HepG2 (cell line): Measurements from ENCODE around the gene IFNG. TPM values are rescaled to one million over a fixed set of nuclear protein-coding genes. Genes with fewer than 3 reads are reported as not detected.

Experiments
- ATAC-seq: fragments of 200-7000 bp; cut with Tn5 transposase; 3 replicates; pipeline ENCODE4 v1.9.1; 2020; ENCODE audit warnings: mild to moderate bottlenecking, moderate library complexity
- BruUV-seq: library from RNA; stranded (reverse); fragments of 400-500 nt; replicated peaks from 2 replicates; lab custom pipeline; 2021; lab: Mats Ljungman, UMichigan
- CTCF ChIA-PET: fragments of 300-600 bp; formaldehyde crosslinking; extraction: SDS; loops from one replicate; lab custom pipeline; 2021; ENCODE audit warnings: low total read pairs, inconsistent platforms, low intra/inter-chr PET ratio; lab: Yijun Ruan, JAX
- POLR2A ChIA-PET: fragments of 350-600 bp; sonication (Branson Sonifier 250); formaldehyde crosslinking; loops from one replicate; lab custom pipeline; 2020; ENCODE audit warnings: antibody characterized with exemption, inconsistent platforms; lab: Yijun Ruan, JAX
- DNase-seq: peaks from one replicate; pipeline ENCODE4 v3.0.0-alpha.2; 2015; ENCODE audit warnings: low spot score
- FAIRE-seq: peaks from 3 replicates; lab custom pipeline; 2011; peaks lifted over from hg19 to GRCh38; lab: Jason Lieb, UNC
- H2AFZ ChIP-seq: one replicate; pipeline ENCODE4 v1.6.1; 2011; ENCODE audit warnings: low read length, inconsistent platforms
- H3K27ac ChIP-seq: fragments of 300-600 bp; 3 replicates; pipeline ENCODE4 v1.8.0; 2011; ENCODE audit warnings: mixed run types, mild to moderate bottlenecking, mixed read lengths, low read length, inconsistent platforms; ENCODE audit not compliant: insufficient read depth; ENCODE audit errors: extremely low read length
- H3K27me3 ChIP-seq, 2 experiments: fragments of 200-600 bp in 1 of 2; 2 replicates in 1 of 2; 3 replicates in 1 of 2; pipeline versions ENCODE4 v1.6.0 to v1.8.0; 2011; ENCODE audit warnings: low read length in 2 of 2, mild to moderate bottlenecking in 2 of 2, moderate library complexity in 2 of 2, inconsistent platforms in 1 of 2; ENCODE audit not compliant: insufficient read depth in 2 of 2, control insufficient read depth in 1 of 2
- H3K36me3 ChIP-seq, 2 experiments: fragments of 200-600 bp in 1 of 2; replicated peaks in 1 of 2; 2 replicates in 1 of 2; 3 replicates in 1 of 2; pipeline versions ENCODE4 v1.5.1 to v1.8.0; 2011; ENCODE audit warnings: low read length in 2 of 2, inconsistent platforms in 1 of 2; ENCODE audit not compliant: insufficient read depth in 2 of 2, control insufficient read depth in 1 of 2
- H3K4me1 ChIP-seq: 2 replicates; pipeline ENCODE4 v1.5.1; 2012; ENCODE audit warnings: low read length, inconsistent platforms; ENCODE audit not compliant: insufficient read depth
- H3K4me2 ChIP-seq: 2 replicates; pipeline ENCODE4 v1.6.0; 2011; ENCODE audit warnings: low read depth, low read length, inconsistent platforms
- H3K4me3 ChIP-seq, 3 experiments: fragments of 200-600 bp in 1 of 3; sonication (generic), shearing (Covaris generic) in 1 of 3; replicated peaks in 1 of 3; 2 replicates each; pipeline ENCODE4 v1.5.1; 2011 to 2016; ENCODE audit warnings: low read length in 3 of 3, inconsistent platforms in 2 of 3, low read depth in 2 of 3, mild to moderate bottlenecking in 2 of 3, control low read depth in 1 of 3, mixed read lengths in 1 of 3; ENCODE audit not compliant: insufficient read depth in 1 of 3
- H3K79me2 ChIP-seq: one replicate; pipeline ENCODE4 v1.6.1; 2011; ENCODE audit warnings: low read length, inconsistent platforms; ENCODE audit not compliant: insufficient read depth
- H3K9ac ChIP-seq: 2 replicates; pipeline ENCODE4 v1.6.0; 2011; ENCODE audit warnings: mild to moderate bottlenecking, low read depth, low read length, inconsistent platforms; ENCODE audit not compliant: insufficient read depth
- H3K9me3 ChIP-seq: 2 replicates; pipeline ENCODE4 v1.5.1; 2012; ENCODE audit warnings: mild to moderate bottlenecking, low read length
- H4K20me1 ChIP-seq: 2 replicates; pipeline ENCODE4 v1.6.0; 2011; ENCODE audit warnings: inconsistent platforms, mild to moderate bottlenecking, low read length, moderate library complexity; ENCODE audit not compliant: insufficient read depth
- ETV5 ChIP-seq: IDR thresholded peaks from 2 replicates; pipeline ENCODE4 v1.6.1; 2018; ENCODE audit warnings: missing biosample characterization, missing genetic modification reagents, inconsistent platforms, borderline replicate concordance
- FLYWCH1 ChIP-seq: sonication (generic); formaldehyde crosslinking; IDR thresholded peaks from 2 replicates; pipeline ENCODE4 v1.8.1; 2023; ENCODE audit warnings: mild to moderate bottlenecking, missing genetic modification reagents
- HOXA7 ChIP-seq: sonication (generic); formaldehyde crosslinking; IDR thresholded peaks from 2 replicates; pipeline ENCODE4 v1.8.1; 2022; ENCODE audit warnings: mild to moderate bottlenecking, missing genetic modification reagents, moderate library complexity
- IRX3 ChIP-seq: sonication (generic); formaldehyde crosslinking; IDR thresholded peaks from 2 replicates; pipeline ENCODE4 v1.8.1; 2023; ENCODE audit warnings: mild to moderate bottlenecking, low read depth, missing genetic modification reagents, borderline replicate concordance
- JUN ChIP-seq: sonication (generic); formaldehyde crosslinking; IDR thresholded peaks from 2 replicates; pipeline ENCODE4 v1.4.0; 2020; ENCODE audit warnings: mild to moderate bottlenecking, missing genetic modification reagents
- NFYB ChIP-seq: sonication (generic); formaldehyde crosslinking; IDR thresholded peaks from 2 replicates; pipeline ENCODE4 v1.4.0; 2020; ENCODE audit warnings: missing genetic modification reagents
- RAD21 ChIP-seq: fragments of 450-650 bp; formaldehyde crosslinking; IDR thresholded peaks from 2 replicates; pipeline ENCODE4 v1.5.0; 2020; ENCODE audit warnings: mild to moderate bottlenecking
- RNF2 ChIP-seq: fragments of 450-650 bp; conservative IDR thresholded peaks from 2 replicates; pipeline ENCODE4 v1.6.1; 2016; ENCODE audit warnings: low read depth
- ZNF292 ChIP-seq: sonication (generic); formaldehyde crosslinking; IDR thresholded peaks from 2 replicates; pipeline ENCODE4 v1.8.1; 2022; ENCODE audit warnings: mild to moderate bottlenecking, low read depth, missing genetic modification reagents, borderline replicate concordance
- ZNF720 ChIP-seq: sonication (generic); formaldehyde crosslinking; IDR thresholded peaks from 2 replicates; pipeline ENCODE4 v1.4.0; 2020; ENCODE audit warnings: missing genetic modification reagents
- ZNF883 ChIP-seq: sonication (generic); formaldehyde crosslinking; IDR thresholded peaks from 2 replicates; pipeline ENCODE4 v1.5.1; 2020; ENCODE audit warnings: mild to moderate bottlenecking, missing genetic modification reagents; ENCODE audit errors: not compliant biosample characterization
- WGBS: methylation state at CpG from one replicate; pipeline ENCODE4 v1.1.6; 2017; ENCODE audit warnings: low lambda C conversion rate; 5-methylcytosine and 5-hydroxymethylcytosine counted together
- in situ Hi-C: cut with HindIII; loops from 2 replicates; pipeline ENCODE4 v1.10.0; 2017; ENCODE audit warnings: low pct_unique_long_range_greater_than_20kb; ENCODE audit not compliant: extremely low pct_ligation_motif_present
- intact Hi-C: fragments of 100-400 bp; cut with micrococcal nuclease; formaldehyde crosslinking; loops from one replicate; pipeline ENCODE4 v1.10.0; 2022; ENCODE audit not compliant: unreplicated experiment
- polyA plus RNA-seq, 8 experiments: library from polyadenylated mRNA; depleted of rRNA in 3 of 8; stranded (reverse) in 7 of 8; unstranded in 1 of 8; fragments of >200 nt; fragmentation: Illumina TruSeq in 4 of 8; extraction: Trizol in 4 of 8; gene quantifications; 2 replicates each; pipeline versions ENCODE4 v1.2.1 to v1.2.3, GENCODE V29; 2011 to 2016; ENCODE audit warnings: low read depth in 4 of 8, missing spikeins in 1 of 8, mixed read lengths in 1 of 8; ENCODE audit not compliant: insufficient read depth in 1 of 8
- total RNA-seq, 5 experiments: library from RNA; depleted of rRNA; stranded (reverse); fragments of >200 nt; fragmentation: Illumina TruSeq; extraction: Trizol; gene quantifications; 2 replicates each; pipeline ENCODE4 v1.2.3, GENCODE V29; 2016; ENCODE audit warnings: low read depth in 1 of 5
- TF ChIP-seq, protein P1 (sequence below): sonication (generic); formaldehyde crosslinking; IDR thresholded peaks from 2 replicates; pipeline ENCODE4 v1.4.0; 2020; ENCODE audit warnings: missing genetic modification reagents, borderline replicate concordance

Gene IFNG
- total and polyA plus RNA-seq, 2 of the 13 experiments (the other 11 are each of a cell fraction or from before 2014, with no cell fraction given): not detected

DNA sequence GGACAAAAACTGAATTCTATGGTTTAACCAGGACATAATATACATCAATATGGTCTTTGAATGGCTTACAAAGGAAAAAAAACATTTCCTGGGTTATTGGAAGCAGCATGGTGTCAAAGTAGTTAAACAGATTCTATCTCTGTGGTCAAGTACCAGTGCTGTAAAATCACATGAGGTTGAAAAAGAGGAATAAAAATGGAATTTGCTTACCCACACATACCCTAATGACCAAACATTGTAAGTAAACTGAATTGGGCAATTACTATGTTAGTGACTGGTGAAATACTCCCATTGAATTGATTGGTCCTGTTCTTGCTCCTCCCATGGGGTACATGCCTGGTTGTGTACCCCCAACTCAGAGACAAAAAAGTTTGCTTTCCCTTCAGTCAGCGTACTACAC, 19.6 kb downstream of the IFNG start (continued):
- TF ChIP-seq HOXA7 (CRISPR knock-in tag): no peak
- no peak for TF ChIP-seq NFYB (CRISPR knock-in tag)
- no peak for TF ChIP-seq ZNF292 (CRISPR knock-in tag)
- no peak for TF ChIP-seq RAD21 (CRISPR knock-in tag)

GRCh38 chr12:68139001-68139400, 20.5 kb downstream of the IFNG start:
- whole genome bisulfite sequencing: 0% methylated on average over 1 of the region's 1 CpG
- Histone ChIP-seq H3K4me3 (no peak overlapping the region), H3K4me1 (no peaks in the 10 kb centered on the region), H3K27ac (no peak overlapping the region), H3K27me3 (no peaks in the 10 kb centered on the region; a peak in 1 of 5 replicates), H3K9ac (no peak overlapping the region), H3K79me2 (no peaks in the 10 kb centered on the region), H3K9me3 (no peaks in the 10 kb centered on the region), H3K36me3 (no peaks in the 10 kb centered on the region), H3K4me2 (no peak overlapping the region), H2AFZ (no peak overlapping the region), H4K20me1 (no peaks in the 10 kb centered on the region)
- ATAC-seq (no peak), FAIRE-seq (no peak), DNase-seq (no peak)
- ChIA-PET CTCF (no interaction called here), POLR2A (no interaction called here)
- TF ChIP-seq ETV5 (CRISPR knock-in tag): no peak
- BruUV-seq: no TSS peak
- intact Hi-C loops (no loop called here), in situ Hi-C loops (no loop called here)

GRCh38 chr12:68138480-68138879, 21.1 kb downstream of the IFNG start:
- POLR2A ChIA-PET: no interaction called here
- intact Hi-C loops: no loop called here
- Histone ChIP-seq H3K4me2 (no peak overlapping the region), H3K9ac (no peak overlapping the region), H3K27ac (no peak overlapping the region), H3K4me3 (no peak overlapping the region), H3K36me3 (no peaks in the 10 kb centered on the region), H3K27me3 (no peaks in the 10 kb centered on the region; a peak in 1 of 5 replicates), H2AFZ (no peak overlapping the region), H4K20me1 (no peaks in the 10 kb centered on the region), H3K79me2 (no peaks in the 10 kb centered on the region), H3K9me3 (no peaks in the 10 kb centered on the region), H3K4me1 (no peaks in the 10 kb centered on the region)
- DNase-seq (no peak), FAIRE-seq (no peak), ATAC-seq (no peak)
- CTCF ChIA-PET: no interaction called here
- in situ Hi-C loops: no loop called here
- 2% methylated on average over 2 of the region's 2 CpGs for WGBS
- BruUV-seq: no TSS peak
- TF ChIP-seq ZNF883 (no peak), RNF2 (no peak), JUN (no peak), IRX3 (CRISPR knock-in tag) (no peak), FLYWCH1 (CRISPR knock-in tag) (no peak), ZNF720 (no peak)
- TF ChIP-seq, protein P1, sequence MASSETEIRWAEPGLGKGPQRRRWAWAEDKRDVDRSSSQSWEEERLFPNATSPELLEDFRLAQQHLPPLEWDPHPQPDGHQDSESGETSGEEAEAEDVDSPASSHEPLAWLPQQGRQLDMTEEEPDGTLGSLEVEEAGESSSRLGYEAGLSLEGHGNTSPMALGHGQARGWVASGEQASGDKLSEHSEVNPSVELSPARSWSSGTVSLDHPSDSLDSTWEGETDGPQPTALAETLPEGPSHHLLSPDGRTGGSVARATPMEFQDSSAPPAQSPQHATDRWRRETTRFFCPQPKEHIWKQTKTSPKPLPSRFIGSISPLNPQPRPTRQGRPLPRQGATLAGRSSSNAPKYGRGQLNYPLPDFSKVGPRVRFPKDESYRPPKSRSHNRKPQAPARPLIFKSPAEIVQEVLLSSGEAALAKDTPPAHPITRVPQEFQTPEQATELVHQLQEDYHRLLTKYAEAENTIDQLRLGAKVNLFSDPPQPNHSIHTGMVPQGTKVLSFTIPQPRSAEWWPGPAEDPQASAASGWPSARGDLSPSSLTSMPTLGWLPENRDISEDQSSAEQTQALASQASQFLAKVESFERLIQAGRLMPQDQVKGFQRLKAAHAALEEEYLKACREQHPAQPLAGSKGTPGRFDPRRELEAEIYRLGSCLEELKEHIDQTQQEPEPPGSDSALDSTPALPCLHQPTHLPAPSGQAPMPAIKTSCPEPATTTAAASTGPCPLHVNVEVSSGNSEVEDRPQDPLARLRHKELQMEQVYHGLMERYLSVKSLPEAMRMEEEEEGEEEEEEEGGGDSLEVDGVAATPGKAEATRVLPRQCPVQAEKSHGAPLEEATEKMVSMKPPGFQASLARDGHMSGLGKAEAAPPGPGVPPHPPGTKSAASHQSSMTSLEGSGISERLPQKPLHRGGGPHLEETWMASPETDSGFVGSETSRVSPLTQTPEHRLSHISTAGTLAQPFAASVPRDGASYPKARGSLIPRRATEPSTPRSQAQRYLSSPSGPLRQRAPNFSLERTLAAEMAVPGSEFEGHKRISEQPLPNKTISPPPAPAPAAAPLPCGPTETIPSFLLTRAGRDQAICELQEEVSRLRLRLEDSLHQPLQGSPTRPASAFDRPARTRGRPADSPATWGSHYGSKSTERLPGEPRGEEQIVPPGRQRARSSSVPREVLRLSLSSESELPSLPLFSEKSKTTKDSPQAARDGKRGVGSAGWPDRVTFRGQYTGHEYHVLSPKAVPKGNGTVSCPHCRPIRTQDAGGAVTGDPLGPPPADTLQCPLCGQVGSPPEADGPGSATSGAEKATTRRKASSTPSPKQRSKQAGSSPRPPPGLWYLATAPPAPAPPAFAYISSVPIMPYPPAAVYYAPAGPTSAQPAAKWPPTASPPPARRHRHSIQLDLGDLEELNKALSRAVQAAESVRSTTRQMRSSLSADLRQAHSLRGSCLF (CRISPR knock-in tag): no peak
